ENCODE measurements around the gene SCN10A.

Gene SCN10A

DNA sequence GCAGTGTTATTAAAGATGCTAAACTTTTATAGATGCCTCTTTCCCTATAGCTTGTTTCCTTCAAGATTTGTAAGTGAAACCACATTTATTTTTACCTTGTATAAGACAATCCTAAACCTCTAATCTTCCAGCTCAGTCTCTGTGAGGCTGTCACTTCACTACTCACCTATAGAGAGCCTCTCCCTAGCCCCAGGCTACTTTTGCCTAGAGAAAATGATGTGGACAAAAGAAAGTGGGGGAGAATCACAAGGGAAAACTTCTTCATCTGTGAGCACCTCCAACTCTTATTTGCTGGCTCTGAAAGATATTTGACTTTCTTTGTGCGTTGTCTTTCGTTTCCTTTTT lies 91.7 kb downstream of the SCN10A start:
- DNase-seq (ENCODE audit: low read depth, low spot score): no peak
- H3K4me3 ChIP-seq (ENCODE audit: low read length): no peak overlapping the region

DNA sequence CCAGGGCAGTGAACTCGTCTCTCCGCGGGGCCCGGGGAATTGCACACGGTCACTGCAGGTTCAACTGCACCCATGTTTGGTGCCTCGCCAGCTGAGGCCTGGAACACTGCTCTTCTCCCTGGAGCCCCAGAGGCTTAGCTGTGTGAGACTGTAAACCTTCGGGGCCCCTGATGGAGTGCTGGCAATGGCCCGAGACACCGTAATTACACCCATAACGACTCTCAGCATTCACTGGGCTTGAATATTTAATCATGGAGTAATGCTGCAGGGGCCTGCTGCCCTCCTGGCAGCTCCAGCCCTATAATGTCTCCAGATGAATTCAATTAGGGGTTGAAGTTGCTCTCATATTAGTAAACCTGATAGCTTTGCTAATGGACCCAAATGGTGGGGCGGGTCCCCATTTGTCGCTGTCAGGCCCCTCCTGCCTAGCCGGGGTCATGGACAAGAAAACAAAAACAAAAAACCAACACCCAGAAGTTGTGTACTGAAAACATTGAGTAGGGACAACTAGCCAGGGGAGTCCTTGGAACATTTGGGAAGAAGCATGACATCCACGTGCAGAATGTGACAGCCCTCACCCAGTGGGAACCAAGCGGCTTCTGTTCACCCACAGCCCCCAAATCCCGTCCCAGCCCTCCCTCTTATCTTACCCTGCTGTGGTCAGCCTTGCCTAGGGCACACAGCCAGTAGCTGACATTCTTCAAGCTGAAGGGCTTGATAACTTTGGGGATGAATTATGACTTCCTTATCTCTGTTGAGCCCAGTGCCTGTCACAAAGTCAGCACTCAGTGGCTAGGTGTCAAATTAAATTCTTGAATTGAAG lies 92.2 kb downstream of the SCN10A start:
- DNase-seq (ENCODE audit: low read depth, low spot score): no peak
- H3K4me3 ChIP-seq (ENCODE audit: low read length): no peak overlapping the region

DNA sequence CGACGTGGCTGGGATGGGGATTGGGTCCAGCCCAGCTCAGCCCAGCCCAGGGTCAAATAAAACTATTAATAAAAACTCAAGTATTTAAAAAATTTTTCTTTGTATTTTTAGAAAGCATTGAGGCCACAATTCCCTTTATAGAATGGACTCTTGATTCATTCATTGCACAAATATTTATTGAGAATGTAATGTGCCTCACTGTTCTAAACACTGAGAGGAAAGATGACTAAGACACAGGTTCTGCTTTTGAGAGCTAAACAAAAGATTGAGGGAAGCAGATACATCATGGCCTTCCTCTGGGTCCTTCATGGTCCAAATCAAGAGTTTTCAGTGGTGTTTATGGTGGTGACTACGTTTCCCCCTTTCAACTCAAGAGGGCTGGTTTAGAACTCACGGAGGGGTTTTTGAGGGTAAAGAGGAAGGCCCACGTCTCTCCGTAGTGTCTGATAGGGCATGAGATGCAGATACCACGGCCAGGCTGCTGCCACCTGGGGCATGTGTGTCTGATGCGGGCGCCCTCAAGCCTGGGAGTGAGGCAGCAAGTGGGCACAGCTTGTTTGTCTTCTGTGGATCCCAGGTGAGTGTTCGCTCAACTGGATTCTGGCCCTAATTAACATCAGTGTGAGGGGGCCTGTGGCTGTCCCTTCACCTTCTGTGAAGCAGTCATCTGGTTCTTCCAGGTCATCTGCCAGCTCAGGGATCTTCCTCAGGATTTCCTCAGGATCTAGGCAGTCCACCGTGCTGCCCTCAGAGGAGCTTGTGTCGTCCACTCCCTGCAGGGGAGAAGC lies 93.0 kb downstream of the SCN10A start:
- no peak overlapping the region for H3K4me3 ChIP-seq (ENCODE audit: low read length)
- no peak for DNase-seq (ENCODE audit: low read depth, low spot score)

DNA sequence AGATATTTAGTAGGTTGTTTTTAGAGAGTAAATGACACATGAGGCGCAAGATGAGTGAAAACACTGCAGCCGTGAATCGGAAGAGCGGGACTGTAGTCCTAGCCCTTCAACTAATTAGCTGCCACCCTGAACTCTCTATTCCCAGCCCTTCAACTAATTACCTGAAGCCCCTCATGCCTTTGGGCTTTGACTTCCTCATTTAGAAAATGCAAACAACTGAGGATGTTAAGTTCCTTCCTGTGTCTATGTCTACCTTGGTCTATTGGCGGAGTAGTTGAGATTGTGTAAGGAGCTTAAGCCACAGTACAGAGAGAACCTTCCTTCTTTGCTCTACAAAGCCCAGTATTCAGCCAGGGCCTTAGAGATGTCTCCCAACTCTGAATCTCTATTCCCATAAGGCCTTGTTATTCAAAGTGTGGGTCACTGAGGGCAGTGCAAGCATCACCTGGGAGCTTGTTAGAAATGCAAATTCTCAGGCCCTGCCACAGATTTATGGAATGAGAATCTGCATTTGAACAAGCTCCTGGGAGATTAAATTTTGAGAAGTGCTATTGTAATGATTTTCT lies 94.7 kb downstream of the SCN10A start:
- no peak overlapping the region for H3K4me3 ChIP-seq (ENCODE audit: low read length)
- no peak for DNase-seq (ENCODE audit: low read depth, low spot score)

DNA sequence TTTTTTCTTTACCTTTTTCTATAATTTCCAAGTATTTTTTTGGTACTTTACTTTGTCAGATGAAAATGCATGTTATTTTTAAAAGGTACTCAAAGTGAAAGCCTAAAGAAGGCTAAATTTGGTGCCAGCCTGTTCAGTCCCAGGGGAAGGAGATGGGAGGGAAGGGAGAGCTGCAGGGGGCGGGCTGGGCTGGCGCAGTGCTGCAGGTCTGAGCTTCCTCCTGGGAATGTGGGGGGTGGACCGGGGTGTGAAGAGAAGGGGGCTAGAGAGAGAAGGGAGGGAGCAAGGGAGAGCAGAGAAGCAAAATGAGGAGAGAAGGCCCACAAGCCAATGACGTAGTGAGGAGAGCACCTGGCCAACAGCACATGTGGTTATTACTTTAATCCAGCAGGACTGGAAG lies 95.6 kb downstream of the SCN10A start:
- no peak overlapping the region for H3K4me3 ChIP-seq (ENCODE audit: low read length)
- DNase-seq (ENCODE audit: low read depth, low spot score): no peak

DNA sequence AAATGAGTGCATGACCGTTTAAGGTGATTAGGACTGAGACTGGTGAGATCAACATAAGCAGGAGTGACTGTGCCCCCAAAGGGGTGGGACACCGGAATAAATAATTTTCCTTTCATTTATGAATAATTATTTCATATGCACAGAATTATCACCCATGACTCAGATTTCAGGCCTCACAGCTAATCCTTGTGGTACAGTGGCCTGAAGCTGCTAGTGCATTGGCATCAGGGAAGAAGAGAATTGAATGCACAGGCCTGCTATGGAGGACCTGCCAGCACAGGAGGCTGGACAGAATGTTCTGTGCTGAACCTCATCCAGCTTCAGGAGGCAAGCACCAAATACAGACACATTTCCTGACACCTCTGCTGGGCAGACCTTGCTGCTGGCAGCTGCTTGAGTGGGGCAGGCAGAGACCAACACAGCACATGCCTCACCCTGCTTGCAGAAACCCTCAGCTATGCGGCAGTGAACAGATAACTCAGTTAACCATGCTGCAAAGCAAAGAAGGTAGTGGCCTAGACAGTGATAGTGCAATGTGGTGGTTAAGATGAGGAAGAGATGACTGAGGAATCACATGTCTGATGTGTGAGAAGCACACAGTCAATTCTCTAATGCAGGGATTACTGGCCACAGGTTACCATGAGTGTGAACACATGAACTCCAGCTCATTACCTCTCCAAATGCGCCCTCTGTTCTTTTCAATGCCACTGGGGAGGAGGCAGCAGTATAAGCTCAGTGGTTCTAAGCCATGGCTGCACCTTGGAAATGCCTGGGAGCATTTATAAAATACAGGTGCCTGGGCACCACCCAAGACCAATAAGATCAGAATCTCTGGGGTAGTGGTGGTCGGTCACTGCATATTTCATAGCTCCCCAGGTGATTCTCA lies 98.4 kb downstream of the SCN10A start:
- no peak for DNase-seq (ENCODE audit: low read depth, low spot score)

DNA sequence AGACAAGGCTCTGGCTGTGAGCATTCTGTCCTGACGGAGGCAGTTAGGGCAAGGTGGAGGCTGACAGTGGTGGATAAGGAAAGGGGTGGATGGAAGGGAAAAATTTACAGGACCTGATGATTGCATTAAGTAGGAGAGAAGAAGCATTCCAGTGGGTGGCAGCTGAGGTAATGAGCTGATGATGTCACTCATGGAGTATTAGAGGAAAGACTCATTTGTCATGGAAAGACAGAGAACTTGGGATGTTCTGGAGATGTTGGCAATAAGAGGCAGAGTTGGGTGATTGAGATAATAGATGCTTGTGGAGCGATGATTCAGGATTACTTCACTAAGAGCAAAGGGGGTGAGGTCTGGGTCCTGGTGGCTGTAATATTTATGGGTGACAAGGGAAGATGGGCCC lies 102.9 kb downstream of the SCN10A start:
- no peak overlapping the region for H3K4me3 ChIP-seq (ENCODE audit: low read length)
- no peak for DNase-seq (ENCODE audit: low read depth, low spot score)

More for the DNA sequence above, 98.4 kb downstream of the SCN10A start:
- no peak overlapping the region for H3K4me3 ChIP-seq (ENCODE audit: low read length)

DNA sequence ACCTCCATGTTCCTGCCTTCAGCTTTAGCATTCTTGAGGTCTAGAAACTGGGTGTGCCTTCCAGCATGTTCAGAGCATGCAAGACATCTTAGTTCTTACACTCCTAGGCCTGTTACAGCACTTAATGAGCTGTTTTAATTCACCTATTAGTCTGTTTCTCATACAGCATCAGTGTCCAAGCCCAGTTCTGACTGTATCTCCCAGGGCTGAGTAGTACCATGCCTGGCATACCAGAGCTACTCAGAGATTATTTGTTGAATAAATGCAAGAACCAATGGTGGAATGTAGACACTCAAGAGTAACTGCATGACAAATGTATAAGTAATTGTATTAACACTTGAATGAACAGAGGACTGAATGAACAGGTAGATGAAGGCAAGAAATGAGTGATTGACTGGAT lies 104.7 kb downstream of the SCN10A start:
- DNase-seq (ENCODE audit: low read depth, low spot score): no peak

DNA sequence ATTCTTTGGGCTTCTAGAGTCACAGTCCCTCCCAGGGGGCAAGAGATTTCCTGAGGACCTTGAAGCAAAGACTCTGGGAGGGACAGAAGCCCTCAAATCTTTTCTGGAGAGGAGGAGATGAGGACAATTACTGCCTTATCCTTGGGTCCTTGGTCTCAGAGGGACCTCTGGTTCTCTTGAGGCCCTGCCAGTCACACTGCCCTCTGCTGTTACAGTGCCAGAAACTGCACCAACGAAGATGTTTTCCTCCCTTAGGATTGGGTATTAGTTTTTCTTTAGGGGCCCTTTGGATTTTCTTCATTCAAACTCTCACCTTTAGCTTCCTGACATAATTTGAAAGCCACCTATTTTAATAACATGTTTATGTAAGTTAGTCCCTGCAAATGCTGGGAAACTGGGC lies 108.3 kb downstream of the SCN10A start:
- no peak for DNase-seq (ENCODE audit: low read depth, low spot score)
- H3K4me3 ChIP-seq (ENCODE audit: low read length): no peak overlapping the region

More for the DNA sequence above, 104.7 kb downstream of the SCN10A start:
- no peak overlapping the region for H3K4me3 ChIP-seq (ENCODE audit: low read length)

DNA sequence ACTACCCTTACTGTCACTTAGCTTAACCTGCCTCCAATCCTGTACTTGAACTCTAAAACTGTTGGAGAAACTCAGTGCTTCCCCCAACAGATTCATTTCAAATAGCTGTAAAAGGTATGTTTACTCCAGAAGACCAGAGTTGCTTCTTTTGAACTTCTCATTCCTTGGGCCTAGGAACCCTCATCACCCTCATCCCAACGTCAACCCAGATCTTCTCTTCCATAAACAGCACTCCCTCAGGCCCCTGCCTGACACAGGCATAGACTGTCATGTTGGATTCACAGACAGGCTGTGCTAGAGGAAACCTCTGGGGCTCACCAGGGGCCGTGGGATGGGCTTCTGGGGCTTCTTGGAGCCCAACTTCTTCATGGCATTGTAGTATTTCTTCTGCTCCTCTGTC lies 109.1 kb downstream of the SCN10A start:
- no peak for DNase-seq (ENCODE audit: low read depth, low spot score)
- H3K4me3 ChIP-seq (ENCODE audit: low read length): no peak overlapping the region

DNA sequence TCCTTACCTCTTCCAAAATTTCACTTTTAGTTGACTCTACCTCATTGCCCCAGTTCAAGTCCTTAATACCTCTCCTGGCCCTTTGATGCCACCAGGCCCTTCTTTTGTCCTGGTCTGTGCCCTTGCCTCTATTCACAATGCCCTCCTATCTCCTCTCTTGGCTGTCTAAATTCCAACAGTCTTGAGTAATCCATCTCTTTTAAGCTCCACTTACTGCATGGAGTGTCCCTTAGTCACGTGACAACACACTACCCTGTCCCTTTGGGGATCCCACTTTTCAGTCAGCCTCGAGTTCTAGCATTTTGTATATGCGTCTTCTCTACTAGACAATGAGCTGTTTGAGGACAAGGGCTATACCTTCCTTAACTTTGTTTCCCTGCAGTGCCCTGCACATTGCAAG lies 113.8 kb downstream of the SCN10A start:
- no peak for DNase-seq (ENCODE audit: low read depth, low spot score)
- no peak overlapping the region for H3K4me3 ChIP-seq (ENCODE audit: low read length)

DNA sequence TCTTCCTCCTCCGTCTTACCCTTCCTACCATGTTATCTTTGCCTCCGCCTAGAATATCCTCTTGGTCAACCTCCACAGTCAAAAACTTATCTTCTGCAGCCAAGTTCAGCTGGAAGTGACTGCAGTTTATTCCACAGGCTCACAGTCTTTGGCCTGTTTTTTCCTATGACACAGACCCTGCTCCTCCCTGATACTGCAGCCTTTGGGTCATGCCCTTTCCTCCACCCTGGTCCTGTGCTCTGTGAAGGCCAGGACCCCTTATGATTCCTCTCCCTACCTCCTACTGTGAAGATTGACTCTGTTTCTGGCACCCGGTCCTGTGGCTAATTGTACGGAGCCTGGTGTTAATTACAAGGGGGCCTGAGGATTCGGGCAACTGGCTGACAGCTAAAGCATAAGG lies 117.3 kb downstream of the SCN10A start:
- H3K4me3 ChIP-seq (ENCODE audit: low read length): no peak overlapping the region
- DNase-seq (ENCODE audit: low read depth, low spot score): no peak

DNA sequence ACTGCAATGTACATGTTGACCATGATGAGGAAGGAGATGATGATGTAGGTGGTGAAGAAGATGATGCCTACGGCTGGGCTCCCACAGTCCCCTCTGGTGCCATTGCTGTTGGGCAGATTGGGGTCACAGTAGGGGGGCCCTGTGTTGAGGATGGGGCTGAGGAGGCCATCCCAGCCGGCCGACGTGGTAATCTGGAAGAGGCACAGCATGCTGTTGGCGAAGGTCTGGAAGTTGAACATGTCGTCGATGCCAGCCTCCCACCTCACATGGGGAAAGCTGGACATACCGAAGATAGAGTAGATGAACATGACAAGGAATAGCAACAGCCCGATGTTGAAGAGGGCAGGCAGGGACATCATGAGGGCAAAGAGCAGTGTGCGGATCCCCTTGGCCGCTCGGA lies 118.0 kb downstream of the SCN10A start:
- no peak for DNase-seq (ENCODE audit: low read depth, low spot score)
- H3K4me3 ChIP-seq (ENCODE audit: low read length): no peak overlapping the region

DNA sequence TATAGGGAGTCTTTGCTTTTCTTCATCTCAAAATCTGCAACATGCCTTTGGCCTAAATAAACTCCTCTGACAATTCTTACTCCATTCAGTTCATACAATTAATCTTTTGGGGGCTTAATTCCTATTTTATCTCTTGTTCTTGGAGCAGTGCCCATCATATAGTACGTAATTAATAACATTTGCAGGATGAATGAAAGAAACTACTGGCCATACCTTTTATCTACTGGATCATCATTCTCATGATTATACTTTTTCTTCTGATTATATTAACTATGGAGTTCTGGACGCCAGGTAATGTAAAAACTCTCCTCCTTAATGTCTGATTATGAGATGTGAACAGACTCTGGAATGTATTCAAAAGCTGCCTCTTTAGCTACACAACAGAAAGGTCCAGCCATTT lies 120.0 kb downstream of the SCN10A start:
- DNase-seq (ENCODE audit: low read depth, low spot score): no peak
- H3K4me3 ChIP-seq (ENCODE audit: low read length): no peak overlapping the region

DNA sequence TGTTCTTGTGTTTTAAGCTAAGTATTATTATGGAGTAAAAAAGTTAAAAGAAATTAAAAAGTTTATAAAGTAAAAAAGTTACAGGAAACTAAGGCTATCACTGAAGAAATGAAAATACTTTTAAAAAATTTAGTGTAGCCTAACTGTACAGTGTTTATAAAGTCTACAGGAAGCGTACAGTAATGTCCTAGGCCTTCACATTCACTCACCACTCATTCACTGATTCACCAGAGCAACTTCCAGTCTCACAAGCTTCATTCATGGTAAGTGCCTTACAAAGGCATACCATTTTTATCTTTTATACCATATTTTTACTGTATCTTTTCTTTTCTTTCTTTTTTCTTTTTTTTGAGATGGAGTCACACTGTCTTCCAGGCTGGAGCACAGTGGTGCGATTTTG lies 125.8 kb downstream of the SCN10A start:
- no peak overlapping the region for H3K4me3 ChIP-seq (ENCODE audit: low read length)
- DNase-seq (ENCODE audit: low read depth, low spot score): no peak

DNA sequence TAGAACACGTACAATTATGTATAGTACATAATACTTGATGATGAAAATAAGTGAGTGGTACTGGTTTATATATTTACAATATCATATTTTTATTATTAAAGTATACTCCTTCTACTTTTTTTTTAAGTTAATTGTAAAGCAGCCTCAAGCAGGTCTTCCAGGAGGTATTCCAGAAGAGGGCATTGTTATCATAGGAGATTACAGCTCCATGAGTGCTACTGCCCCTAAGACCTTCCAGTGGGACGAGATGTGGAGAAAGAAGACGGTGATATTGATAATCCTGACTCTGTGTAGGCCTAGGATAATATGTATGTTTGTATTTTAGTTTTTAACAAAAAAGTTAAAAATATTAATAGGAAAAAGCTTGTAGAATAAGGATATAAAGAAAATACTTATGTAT lies 126.2 kb downstream of the SCN10A start:
- no peak for DNase-seq (ENCODE audit: low read depth, low spot score)
- H3K4me3 ChIP-seq (ENCODE audit: low read length): no peak overlapping the region

DNA sequence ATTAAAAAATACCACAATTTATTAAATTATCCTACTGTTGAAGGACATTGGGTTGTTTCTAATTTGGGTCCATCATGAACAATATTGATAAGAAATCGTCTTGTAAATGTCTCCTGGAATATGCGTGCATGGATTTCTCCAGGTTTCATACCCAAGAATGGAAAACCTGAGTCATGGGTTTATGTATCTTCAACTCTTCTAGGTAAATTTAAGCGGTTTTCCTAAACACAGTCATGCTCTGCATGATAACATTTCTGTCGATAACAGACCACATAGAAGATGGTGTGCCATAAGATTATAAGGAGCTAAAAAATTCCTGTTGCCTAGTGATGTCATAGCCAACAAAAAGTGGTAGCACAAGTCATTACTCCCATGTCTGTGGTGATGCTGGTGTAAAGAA lies 126.7 kb downstream of the SCN10A start:
- no peak for DNase-seq (ENCODE audit: low read depth, low spot score)
- H3K4me3 ChIP-seq (ENCODE audit: low read length): no peak overlapping the region

DNA sequence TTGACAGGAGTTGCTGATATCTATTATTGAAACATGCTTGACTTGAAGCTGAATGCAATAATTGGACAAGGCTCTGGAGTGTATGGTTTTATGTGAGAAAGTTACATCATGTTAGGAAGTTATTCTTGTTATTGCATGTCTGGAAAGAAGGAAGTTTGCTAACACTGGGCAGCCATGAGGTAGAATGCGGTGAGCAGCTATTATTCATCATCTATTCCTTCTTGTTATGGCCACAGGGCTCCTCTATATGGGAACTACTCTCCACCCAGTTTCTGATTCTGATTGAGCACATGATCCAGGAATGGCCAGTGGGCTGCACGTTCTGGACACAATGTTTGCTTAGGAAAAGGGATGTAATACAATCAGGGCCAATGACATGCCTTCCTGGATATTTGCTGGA lies 128.7 kb downstream of the SCN10A start:
- no peak overlapping the region for H3K4me3 ChIP-seq (ENCODE audit: low read length)
- no peak for DNase-seq (ENCODE audit: low read depth, low spot score)

DNA sequence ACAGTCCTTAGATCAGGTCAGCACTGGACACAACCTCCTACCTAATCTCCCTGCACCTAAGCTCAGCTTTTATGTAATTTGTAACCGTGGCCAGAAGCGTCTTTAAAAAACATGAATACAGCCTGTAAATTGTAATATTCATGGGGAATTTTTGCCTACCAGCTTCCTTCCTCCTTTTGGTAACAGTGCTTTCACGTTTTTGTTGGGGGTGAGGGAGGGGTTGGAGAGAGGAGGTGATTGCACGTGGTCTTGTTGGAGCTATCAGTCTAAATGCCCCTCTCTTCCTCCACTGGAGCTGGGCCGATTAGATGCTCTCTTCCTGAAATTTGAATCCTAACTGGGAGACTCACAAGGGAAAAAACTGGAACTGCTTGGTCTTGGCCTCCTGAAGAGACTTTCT lies 131.5 kb downstream of the SCN10A start:
- no peak overlapping the region for H3K4me3 ChIP-seq (ENCODE audit: low read length)
- DNase-seq (ENCODE audit: low read depth, low spot score): no peak

DNA sequence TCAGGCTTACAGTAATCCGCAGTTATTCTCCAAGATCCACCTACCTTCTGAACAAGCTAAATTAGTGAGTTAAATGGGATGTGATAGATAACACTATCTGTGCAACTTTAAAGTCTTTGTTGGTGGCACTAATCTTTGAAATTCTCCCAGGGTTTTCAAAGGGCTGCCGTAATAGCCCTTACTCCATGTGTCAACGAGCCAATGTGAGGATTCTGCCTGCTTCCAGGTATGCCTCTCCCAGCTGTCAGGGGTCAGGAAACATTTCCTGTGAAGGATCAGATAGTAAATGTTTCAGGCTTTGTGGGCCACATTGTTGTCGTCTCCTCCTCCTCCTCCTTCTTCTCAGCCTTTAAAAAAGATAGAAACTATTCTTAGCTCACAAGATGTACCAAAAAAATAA lies 146.3 kb downstream of the SCN10A start:
- DNase-seq (ENCODE audit: low read depth, low spot score): no peak

More for the DNA sequence above, 146.3 kb downstream of the SCN10A start:
- H3K4me3 ChIP-seq (ENCODE audit: low read length): no peak overlapping the region

Measured in Jurkat, Clone E6-1 (cell line).